GM12878 (cell line): ENCODE measurements around the gene MOGAT2. TPM values are rescaled to one million over a fixed set of nuclear protein-coding genes. Genes with fewer than 3 reads are reported as not detected.

Experiments used
- ATAC-seq: fragments of 200-7000 bp; cut with Tn5 transposase; 3 replicates; pipeline ENCODE4 v1.9.1; 2020; ENCODE audit warnings: mild to moderate bottlenecking, moderate library complexity
- BruUV-seq: library from RNA; stranded (reverse); fragments of 400-500 nt; replicated peaks from 2 replicates; lab custom pipeline; 2021; lab: Mats Ljungman, UMichigan
- CTCF ChIA-PET: fragments of 300-600 bp; sonication (Branson Sonifier 250); formaldehyde crosslinking; extraction: SDS; loops from one replicate; lab custom pipeline; 2021; ENCODE audit warnings: inconsistent platforms; lab: Yijun Ruan, JAX
- POLR2A ChIA-PET: fragments of 350-600 bp; formaldehyde crosslinking; extraction: SDS; loops from one replicate; lab custom pipeline; 2021; ENCODE audit warnings: inconsistent platforms; lab: Charles Lee
- RAD21 ChIA-PET: fragments of 300-600 bp; sonication (Branson Sonifier 250); formaldehyde crosslinking; loops from one replicate; lab custom pipeline; 2023; ENCODE audit warnings: antibody characterized with exemption; ENCODE audit not compliant: unreplicated experiment; lab: Charles Lee
- SMC1A ChIA-PET: fragments of 300-600 bp; sonication (Branson Sonifier 250); formaldehyde crosslinking; loops from one replicate; lab custom pipeline; 2023; ENCODE audit not compliant: unreplicated experiment, uncharacterized antibody; lab: Charles Lee
- DNase-seq: peaks from one replicate; pipeline ENCODE4 v3.0.0-alpha.2; 2011; ENCODE audit warnings: low read depth, low spot score
- FAIRE-seq: peaks from 3 replicates; lab custom pipeline; 2011; peaks lifted over from hg19 to GRCh38; lab: Jason Lieb, UNC
- H2AFZ ChIP-seq: 2 replicates; pipeline ENCODE4 v1.6.0; 2011; ENCODE audit warnings: low read depth, low read length, control low read depth; ENCODE audit not compliant: control insufficient read depth
- H3K27ac ChIP-seq: 2 replicates; pipeline ENCODE4 v1.5.1; 2011; ENCODE audit warnings: control low read depth; ENCODE audit not compliant: control insufficient read depth, insufficient read depth
- H3K27me3 ChIP-seq, 2 experiments: replicated peaks in 1 of 2; 2 replicates each; pipeline versions ENCODE4 v1.6.0 to v1.6.1; 2011; ENCODE audit warnings: low read length in 1 of 2; ENCODE audit not compliant: control insufficient read depth in 2 of 2, insufficient read depth in 2 of 2
- H3K36me3 ChIP-seq, 2 experiments: 2 replicates each; pipeline ENCODE4 v1.5.1; 2011; ENCODE audit warnings: low read length in 1 of 2; ENCODE audit not compliant: control insufficient read depth in 2 of 2, insufficient read depth in 2 of 2
- H3K4me1 ChIP-seq: 2 replicates; pipeline ENCODE4 v1.6.1; 2011; ENCODE audit warnings: mild to moderate bottlenecking, low read length, moderate library complexity, mixed read lengths; ENCODE audit not compliant: control insufficient read depth, insufficient read depth
- H3K4me2 ChIP-seq: 2 replicates; pipeline ENCODE4 v1.6.0; 2011; ENCODE audit warnings: control low read depth; ENCODE audit not compliant: control insufficient read depth, insufficient read depth
- H3K4me3 ChIP-seq: fragments of 200-600 bp; sonication (generic); 2 replicates; pipeline ENCODE4 v1.5.1; 2016
- H3K79me2 ChIP-seq: 2 replicates; pipeline ENCODE4 v1.6.0; 2011; ENCODE audit warnings: low read length; ENCODE audit not compliant: control insufficient read depth, insufficient read depth
- H3K9ac ChIP-seq: 2 replicates; pipeline ENCODE4 v1.8.0; 2011; ENCODE audit warnings: low read length, control low read depth, mixed read lengths; ENCODE audit not compliant: control insufficient read depth, insufficient read depth
- H3K9me3 ChIP-seq: replicated peaks from 3 replicates; pipeline ENCODE4 v1.5.1; 2011; ENCODE audit warnings: mild to moderate bottlenecking, low read length; ENCODE audit not compliant: control insufficient read depth, insufficient read depth
- H4K20me1 ChIP-seq: 2 replicates; pipeline ENCODE4 v1.6.0; 2011; ENCODE audit not compliant: control insufficient read depth, insufficient read depth
- HDGF ChIP-seq: fragments of 450-650 bp; IDR thresholded peaks from 2 replicates; pipeline ENCODE4 v1.6.1; 2016; ENCODE audit warnings: antibody characterized with exemption
- MYB ChIP-seq: fragments of 150-350 bp; IDR thresholded peaks from 2 replicates; pipeline ENCODE4 v1.6.1; 2014; ENCODE audit warnings: mild to moderate bottlenecking, low read depth, low read length, borderline replicate concordance
- RCOR1 ChIP-seq: conservative IDR thresholded peaks from 2 replicates; pipeline ENCODE4 v1.6.1; 2012; ENCODE audit warnings: low read depth, low read length, improper control_type of control experiment
- SREBF2 ChIP-seq: IDR thresholded peaks from 2 replicates; pipeline ENCODE4 v1.6.1; 2012; ENCODE audit warnings: mild to moderate bottlenecking, low read length
- WGBS: methylation state at CpG from one replicate; pipeline ENCODE4 v1.1.6; 2016; ENCODE audit warnings: low lambda C conversion rate; ENCODE audit not compliant: insufficient replicate concordance, insufficient coverage; ENCODE audit errors: missing lambda C conversion rate; 5-methylcytosine and 5-hydroxymethylcytosine counted together
- in situ Hi-C: fragments of 300-500 bp; cut with MboI; formaldehyde crosslinking; loops from 9 replicates; pipeline ENCODE4 v1.14.3; 2018; ENCODE audit warnings: mixed read lengths
- intact Hi-C: fragments of 100-400 bp; cut with micrococcal nuclease; formaldehyde crosslinking; loops from one replicate; pipeline ENCODE4 v1.14.2; 2022; ENCODE audit not compliant: unreplicated experiment
- polyA plus RNA-seq, 11 experiments: library from polyadenylated mRNA; depleted of rRNA in 4 of 11; unstranded in 6 of 11; stranded (reverse) in 5 of 11; fragments of >200 nt; fragmentation: Nextera tagmentation in 4 of 11; fragmentation: Illumina TruSeq in 1 of 11; extraction: Ambion mirVana in 4 of 11; extraction: Trizol in 1 of 11; gene quantifications; 1 replicate in 1 of 11; 2 replicates in 10 of 11; pipeline versions ENCODE4 v1.2.1 to v1.2.3, GENCODE V29; 2011 to 2016; ENCODE audit warnings: inconsistent platforms in 2 of 11, missing spikeins in 2 of 11, low read depth in 1 of 11
- total RNA-seq, 4 experiments: library from RNA; depleted of rRNA in 3 of 4; stranded (reverse); fragments of >200 nt in 3 of 4; fragmentation: Illumina TruSeq in 1 of 4; extraction: Trizol in 1 of 4; gene quantifications; 2 replicates each; pipeline versions ENCODE4 v1.2.1 to v1.2.3, GENCODE V29; 2013 to 2021
- TF ChIP-seq, protein P1 (sequence below): fragments of 450-650 bp; IDR thresholded peaks from 2 replicates; pipeline ENCODE4 v1.6.1; 2017; ENCODE audit warnings: mild to moderate bottlenecking

MOGAT2 gene
- total and polyA plus RNA-seq, 10 of the 15 experiments (the other 5 are each of a cell fraction or from before 2014, with no cell fraction given): 0.15 to 0.45 (median 0.22) TPM; not detected in 1

DNA sequence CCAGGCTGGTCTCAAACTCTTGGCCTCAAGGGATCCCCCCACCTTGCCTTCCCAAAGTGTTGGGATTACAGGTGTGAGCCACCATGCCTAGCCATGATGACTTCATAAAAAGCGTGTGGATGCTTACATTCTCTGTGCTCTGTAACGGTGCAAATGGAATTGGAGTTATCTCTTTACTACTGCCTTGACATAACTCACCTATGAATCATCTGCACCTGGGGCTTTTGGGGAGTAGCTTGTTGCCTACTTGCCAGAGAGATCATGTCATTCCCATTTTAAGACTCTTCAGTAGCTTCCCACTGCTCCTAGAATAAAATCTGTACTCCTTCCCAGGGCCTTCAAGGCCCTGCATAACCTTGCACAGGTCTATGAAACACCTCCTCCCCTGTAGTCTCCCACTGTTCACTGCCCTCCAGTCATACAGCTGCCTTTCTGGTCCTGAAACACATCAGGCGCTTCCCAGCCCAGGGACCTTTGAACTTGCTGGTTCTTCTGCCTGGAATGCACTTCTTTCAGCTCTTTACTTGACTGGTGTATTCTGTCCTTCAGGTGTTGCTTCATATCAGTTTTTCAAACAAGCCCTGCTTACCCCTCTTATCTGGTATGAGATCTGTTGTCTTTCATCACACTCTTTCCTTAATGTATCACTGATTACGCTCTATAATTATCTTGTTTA, 19.6 kb upstream of the MOGAT2 start:
- H3K9me3 ChIP-seq: no peaks in the 10 kb centered on the region
- SMC1A ChIA-PET: interaction anchor here (0.9 to 1.1 kb wide), 2 partner anchors 8 to 12 kb away, joined by 3 read pairs; no protein-coding TSS in a partner anchor
- H3K36me3 ChIP-seq: no peaks in the 10 kb centered on the region
- TF ChIP-seq, protein P1, sequence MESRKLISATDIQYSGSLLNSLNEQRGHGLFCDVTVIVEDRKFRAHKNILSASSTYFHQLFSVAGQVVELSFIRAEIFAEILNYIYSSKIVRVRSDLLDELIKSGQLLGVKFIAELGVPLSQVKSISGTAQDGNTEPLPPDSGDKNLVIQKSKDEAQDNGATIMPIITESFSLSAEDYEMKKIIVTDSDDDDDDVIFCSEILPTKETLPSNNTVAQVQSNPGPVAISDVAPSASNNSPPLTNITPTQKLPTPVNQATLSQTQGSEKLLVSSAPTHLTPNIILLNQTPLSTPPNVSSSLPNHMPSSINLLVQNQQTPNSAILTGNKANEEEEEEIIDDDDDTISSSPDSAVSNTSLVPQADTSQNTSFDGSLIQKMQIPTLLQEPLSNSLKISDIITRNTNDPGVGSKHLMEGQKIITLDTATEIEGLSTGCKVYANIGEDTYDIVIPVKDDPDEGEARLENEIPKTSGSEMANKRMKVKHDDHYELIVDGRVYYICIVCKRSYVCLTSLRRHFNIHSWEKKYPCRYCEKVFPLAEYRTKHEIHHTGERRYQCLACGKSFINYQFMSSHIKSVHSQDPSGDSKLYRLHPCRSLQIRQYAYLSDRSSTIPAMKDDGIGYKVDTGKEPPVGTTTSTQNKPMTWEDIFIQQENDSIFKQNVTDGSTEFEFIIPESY: no peak
- TF ChIP-seq MYB: no peak
- no peak for TF ChIP-seq SREBF2
- TF ChIP-seq RCOR1: no peak
- no peak for TF ChIP-seq HDGF
- TF ChIP-seq, all 136 proteins: peak for 0
- ChIA-PET CTCF (interaction anchor here (0.5 to 1.2 kb wide), 3 partner anchors 8 to 17 kb away, joined by 3 to 5 read pairs (median 3); no protein-coding TSS in a partner anchor), RAD21 (no interaction called here), POLR2A (no interaction called here)
- no peak overlapping the region for H3K27ac ChIP-seq
- H3K4me2 ChIP-seq: no peak overlapping the region
- in situ Hi-C loops (no loop called here), intact Hi-C loops (no loop called here)
- DNase-seq (no peak), FAIRE-seq (no peak), ATAC-seq (no peak)
- no peaks in the 10 kb centered on the region for H3K4me1 ChIP-seq
- H3K9ac ChIP-seq: no peak overlapping the region
- no peaks in the 10 kb centered on the region for H3K79me2 ChIP-seq
- H3K4me3 ChIP-seq: no peak overlapping the region
- BruUV-seq: no TSS peak
- H3K27me3 ChIP-seq: no peaks in the 10 kb centered on the region
- H4K20me1 ChIP-seq: no peaks in the 10 kb centered on the region
- WGBS: 50% methylated on average over 4 of the region's 4 CpGs
- no peak overlapping the region for H2AFZ ChIP-seq
